HG03354 (cell line): ENCODE results near the gene LRPPRC.

Source experiments
- ATAC-seq: cut with Tn5 transposase; IDR thresholded peaks from one replicate; pipeline ENCODE4 v1.9.1; 2021; ENCODE audit warnings: mild to moderate bottlenecking; ENCODE audit not compliant: unreplicated experiment, poor library complexity, severe bottlenecking

Gene LRPPRC

DNA sequence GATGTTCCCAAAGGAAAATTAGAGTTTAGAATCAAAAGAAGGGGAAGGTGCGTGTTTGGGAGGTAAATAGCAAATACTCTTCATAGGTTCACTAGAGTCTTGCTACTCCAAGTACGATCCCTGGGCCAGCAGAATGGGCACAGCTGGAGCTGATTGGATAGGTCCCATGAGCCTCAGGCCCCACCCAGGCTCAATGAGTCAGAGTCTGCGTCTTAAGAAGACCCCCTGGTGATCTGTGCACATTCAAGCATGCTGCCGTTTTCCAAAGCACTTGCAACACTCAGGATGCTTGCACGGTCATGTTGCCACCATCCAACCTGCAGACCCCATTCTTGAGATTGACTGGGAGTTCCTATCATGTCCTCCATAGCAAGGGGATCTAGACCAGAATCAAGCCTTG is 116.5 kb downstream of the LRPPRC start:
- no peak for ATAC-seq

DNA sequence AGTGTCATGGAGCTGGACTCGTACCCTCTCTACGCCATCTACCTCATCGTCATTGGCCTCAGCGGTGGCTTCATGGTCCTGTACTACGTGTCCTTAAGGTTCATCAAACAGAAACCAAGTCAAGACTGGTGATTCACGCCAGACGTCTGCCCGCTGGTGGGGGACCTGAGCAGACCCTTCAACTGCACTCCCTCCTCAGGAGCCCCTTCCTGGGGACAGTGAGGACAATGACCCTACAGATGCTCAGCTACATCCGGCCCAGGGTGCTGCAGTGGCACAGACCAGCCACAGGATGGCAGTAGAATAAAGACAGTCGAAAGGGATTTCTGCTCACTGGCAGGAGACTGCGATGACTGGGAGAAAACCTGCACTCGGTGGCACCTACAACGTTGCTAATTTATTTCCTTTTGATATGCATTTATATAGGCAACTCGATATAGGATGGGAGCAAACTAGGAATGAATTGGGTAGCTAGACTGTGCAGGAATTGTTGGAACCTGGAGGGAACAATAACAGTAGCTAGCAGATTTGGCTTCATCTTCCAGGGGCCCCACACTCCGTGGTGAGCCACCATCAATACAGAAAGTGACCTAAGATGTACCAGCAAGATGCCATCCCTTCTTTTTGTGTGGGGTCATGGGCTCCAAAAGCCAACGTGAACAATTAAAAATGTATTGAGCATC is 117.9 kb downstream of the LRPPRC start:
- ATAC-seq = peak; percentile 74

DNA sequence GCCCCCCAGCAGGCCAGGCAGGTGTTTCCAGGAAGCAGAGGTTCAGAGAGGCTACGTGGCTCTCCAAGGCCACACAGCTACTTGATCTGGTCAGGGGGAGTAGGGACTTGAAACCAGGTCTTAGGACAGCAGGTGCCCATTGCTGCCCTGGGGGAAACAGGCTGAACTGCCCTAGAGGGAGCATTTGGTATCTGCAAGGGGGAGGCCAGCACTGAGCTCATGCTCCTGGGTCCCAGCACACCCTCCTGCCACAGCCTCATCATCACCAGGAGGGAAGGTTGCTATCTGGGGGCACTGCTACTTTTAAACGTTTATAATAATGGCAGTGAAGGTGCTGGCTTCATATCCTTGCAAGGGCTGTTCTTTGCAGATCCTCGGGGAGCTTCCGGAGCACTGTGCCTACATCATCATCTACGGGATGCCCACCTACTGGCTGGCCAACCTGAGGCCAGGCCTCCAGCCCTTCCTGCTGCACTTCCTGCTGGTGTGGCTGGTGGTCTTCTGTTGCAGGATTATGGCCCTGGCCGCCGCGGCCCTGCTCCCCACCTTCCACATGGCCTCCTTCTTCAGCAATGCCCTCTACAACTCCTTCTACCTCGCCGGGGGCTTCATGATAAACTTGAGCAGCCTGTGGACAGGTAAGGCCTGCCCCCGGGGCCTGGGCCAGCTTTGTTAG is 120.9 kb downstream of the LRPPRC start:
- no peak for ATAC-seq

GRCh38 chr2:43872151-43872550 is 123.6 kb downstream of the LRPPRC start:
- ATAC-seq = no peak

- ATAC-seq = no peak
Observed at GRCh38 chr2:43855292-43855691, 140.5 kb downstream of the LRPPRC start.

GRCh38 chr2:43854671-43855070 is 141.1 kb downstream of the LRPPRC start:
- no peak for ATAC-seq

DNA sequence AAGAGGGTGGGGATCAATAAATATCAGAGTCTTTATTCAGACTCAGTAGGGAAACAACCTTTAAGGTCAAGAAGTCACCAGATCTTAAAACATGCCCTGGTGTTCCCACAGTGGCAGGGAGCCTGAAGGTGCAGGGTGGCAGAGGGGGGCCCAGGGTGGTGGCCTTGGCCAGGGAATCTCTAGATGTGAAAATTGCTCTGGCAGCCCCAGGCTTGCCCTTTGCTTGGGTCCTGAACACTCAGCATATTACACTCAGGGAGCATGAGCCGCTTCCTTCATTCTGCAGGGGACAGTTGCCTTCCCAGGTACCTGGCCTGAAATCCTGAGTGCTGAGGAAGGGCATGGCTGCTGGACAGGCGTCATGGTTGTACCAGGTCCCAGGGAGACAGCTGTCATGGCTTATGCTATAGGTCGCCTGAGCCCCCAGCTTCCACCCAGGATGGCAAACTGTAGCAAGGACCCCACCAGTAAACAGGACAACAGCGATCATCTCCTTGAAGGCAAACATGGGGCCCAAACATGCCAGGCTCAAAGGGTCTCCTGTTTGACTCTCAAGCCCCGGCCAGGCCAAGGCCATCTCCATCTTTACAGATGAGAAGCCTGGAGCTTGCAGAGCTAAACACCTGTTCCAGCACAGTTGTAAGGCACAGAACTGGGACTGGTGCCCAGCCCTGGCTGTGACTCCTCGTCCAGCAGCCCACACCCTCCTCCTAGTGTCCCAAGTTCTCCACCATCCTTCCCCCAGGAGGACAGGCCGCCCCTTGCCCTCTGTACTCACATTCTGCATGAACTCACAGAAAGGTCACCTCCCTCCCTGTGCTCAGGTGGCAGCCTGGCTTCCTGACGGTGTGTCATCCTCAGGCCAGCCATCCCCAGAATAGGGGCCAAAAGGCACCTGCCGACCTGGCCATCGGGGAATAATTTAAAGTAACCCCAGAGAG is 142.4 kb downstream of the LRPPRC start:
- no peak for ATAC-seq

DNA sequence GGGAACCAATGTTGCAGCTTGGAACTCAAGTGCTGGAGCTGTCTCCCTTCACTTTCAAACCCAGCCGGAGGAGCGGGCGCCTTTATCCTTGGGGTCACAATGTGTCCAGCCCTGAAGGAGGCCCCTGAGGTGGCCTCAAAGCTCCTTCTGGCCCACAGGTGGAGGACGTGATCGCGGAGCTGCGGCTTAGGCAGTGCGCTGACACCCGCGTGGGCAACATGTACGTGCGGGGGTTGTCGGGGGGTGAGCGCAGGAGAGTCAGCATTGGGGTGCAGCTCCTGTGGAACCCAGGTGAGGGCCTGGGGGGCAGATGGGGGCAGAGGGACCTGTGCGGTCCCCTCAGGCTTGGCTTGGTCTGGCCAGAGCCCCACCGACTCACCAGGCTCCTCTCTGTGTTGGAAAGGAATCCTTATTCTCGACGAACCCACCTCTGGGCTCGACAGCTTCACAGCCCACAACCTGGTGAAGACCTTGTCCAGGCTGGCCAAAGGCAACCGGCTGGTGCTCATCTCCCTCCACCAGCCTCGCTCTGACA is 143.5 kb downstream of the LRPPRC start:
- ATAC-seq = no peak

GRCh38 chr2:43851011-43851980 is 144.5 kb downstream of the LRPPRC start:
- ATAC-seq = no peak

DNA sequence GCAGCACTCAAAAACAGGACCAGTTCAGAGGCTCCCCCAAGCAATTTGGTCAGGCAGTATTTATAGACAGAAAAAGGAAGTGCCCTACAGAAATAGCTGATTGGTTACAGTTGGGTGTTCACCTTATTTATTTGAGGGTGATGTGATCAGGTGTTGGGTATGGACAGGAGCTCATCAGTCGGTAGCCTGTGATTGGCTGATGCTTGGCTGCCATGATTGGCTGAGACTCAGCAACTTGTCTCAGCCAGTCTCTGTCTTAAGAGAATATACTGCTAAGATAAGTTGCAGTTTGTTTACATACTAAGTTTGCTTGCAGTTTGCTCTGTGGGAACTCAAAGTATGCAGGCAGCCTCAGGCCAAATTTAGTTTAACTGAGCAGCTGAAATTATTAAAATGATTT is 147.6 kb downstream of the LRPPRC start:
- ATAC-seq = no peak

DNA sequence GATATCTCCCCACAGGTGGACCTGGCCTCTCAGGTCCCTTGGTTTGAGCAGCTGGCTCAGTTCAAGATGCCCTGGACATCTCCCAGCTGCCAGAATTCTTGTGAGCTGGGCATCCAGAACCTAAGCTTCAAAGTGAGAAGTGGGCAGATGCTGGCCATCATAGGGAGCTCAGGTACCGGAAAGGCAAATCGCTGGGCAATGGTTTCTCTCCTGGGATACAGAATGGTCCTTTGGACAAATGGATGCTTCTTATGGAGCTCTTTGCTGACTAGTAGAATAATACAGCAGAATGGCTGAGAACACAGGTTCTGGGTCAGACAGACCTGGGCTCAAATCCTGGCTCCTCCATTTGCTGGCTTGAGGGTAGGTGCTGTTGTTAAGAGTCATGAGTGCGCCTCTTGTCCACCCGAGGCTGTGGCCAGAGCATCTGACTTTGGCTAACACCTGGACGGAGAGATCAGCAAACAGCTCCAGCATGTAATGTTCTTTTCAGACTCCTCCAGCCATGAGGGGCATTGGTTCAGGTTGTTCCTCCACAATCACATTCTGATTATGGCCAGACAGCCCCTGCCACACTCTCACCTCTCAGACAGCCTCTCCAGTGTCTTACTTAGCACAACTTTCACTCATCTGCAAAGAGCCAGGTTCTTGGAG is 149.5 kb downstream of the LRPPRC start:
- no peak for ATAC-seq

GRCh38 chr2:43845181-43845580 is 150.6 kb downstream of the LRPPRC start:
- no peak for ATAC-seq

- no peak for ATAC-seq
Observed at GRCh38 chr2:43842866-43843226, 152.9 kb downstream of the LRPPRC start.

DNA sequence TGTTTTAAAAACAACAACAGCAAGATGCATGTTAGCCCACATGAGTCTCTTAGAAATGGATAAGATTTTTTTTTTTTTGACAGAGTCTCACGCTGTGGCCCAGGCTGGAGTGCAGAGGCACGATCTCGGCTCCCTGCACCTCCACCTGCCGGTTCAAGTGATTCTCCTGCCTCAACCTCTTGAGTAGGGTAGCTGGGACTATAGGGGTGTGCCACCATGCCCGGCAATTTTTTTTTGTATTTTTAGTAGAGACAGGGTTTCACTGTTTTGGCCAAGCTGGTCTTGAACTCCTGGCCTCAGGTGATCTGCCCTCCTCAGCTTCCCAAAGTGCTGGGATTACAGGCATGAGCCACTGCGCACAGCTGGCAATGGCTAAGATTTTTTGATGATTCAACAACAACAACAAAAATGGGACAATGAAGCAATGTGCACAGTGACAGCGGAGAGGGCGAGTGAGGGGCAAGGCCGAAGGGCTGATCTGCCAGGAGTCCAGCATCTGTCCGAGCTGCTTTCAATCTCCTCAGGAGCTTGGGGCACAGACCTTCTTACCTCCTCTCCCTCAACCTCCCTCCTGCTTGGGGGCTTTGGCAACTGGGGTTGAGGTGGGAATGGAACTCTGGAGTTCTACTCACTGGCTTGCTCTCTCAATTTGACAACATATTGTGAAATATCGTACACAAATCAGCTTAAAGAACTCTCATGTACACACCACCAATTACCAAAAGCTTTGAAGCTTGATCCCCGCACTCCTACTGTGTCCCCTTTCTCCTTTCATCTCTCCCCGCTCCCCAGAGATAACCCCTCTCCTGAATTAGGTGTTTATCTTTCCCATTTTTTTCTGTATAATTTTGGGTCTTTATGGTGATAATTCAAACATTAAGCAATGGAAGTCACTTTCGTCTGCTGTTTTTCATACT is 153.6 kb downstream of the LRPPRC start:
- no peak for ATAC-seq

GRCh38 chr2:43840965-43841364 is 154.8 kb downstream of the LRPPRC start:
- no peak for ATAC-seq

GRCh38 chr2:43839776-43840564 is 155.8 kb downstream of the LRPPRC start:
- ATAC-seq = no peak
